ENCODE measurements around the gene DCTN4. TPM values are rescaled to one million over a fixed set of nuclear protein-coding genes. Genes with fewer than 3 reads are reported as not detected.

Gene DCTN4
- total and polyA plus RNA-seq, 2 of the 4 experiments (the other 2 are of a cell fraction) = 28.1 to 50.2 TPM

- Histone ChIP-seq H2BK5ac (ENCODE audit: low read depth, low read length, poor library complexity, severe bottlenecking) (peak overlapping the region; percentile 98), H2BK120ac (ENCODE audit: low read depth, low read length) (peak overlapping the region; percentile 88), H3K9ac (ENCODE audit: low read depth, low read length) (peak overlapping the region; percentile 89; the same call in 1 of the 2 replicates), H3K23ac (ENCODE audit: low read depth, low read length) (peak overlapping the region; percentile 73; the same call in 1 of the 2 replicates), H4K20me1 (ENCODE audit: insufficient read depth, low read length) (no peaks in the 10 kb centered on the region; the same call in 1 of the 2 replicates), H3K18ac (ENCODE audit: low read depth, low read length) (peak overlapping the region; percentile 62), H2BK15ac (ENCODE audit: low read depth, low read length) (peak overlapping the region; percentile 63), H3K27me3 (ENCODE audit: control insufficient read depth, insufficient read depth, low read length) (no peaks in the 10 kb centered on the region), H2AK9ac (replicated peaks; ENCODE audit: low read depth, low read length, poor library complexity) (peak overlapping the region; percentile 18), H2BK20ac (ENCODE audit: low read depth, low read length) (peak overlapping the region; percentile 83), H3K4me1 (ENCODE audit: control insufficient read depth, insufficient read depth, low read length) (peaks cover 29% of the 10 kb centered on the region), H2AFZ (replicated peaks; ENCODE audit: low read length, poor library complexity) (no peak overlapping the region), H3K9me3 (ENCODE audit: control insufficient read depth, insufficient read depth, low read length) (no peaks in the 10 kb centered on the region), H3K14ac (replicated peaks; ENCODE audit: low read depth, low read length) (peak overlapping the region; percentile 72), H3K4me2 (ENCODE audit: low read depth, low read length) (peak overlapping the region; percentile 98), H3K79me1 (ENCODE audit: low read depth in 1 of 2, low read length in 2 of 2) (peaks cover 10 to 73% of the 10 kb centered on the region in 2 experiments; a peak in 3 of 4 replicates), H4K8ac (ENCODE audit: low read depth in 2 of 2, low read length in 2 of 2) (peak overlapping the region; percentile 45 to 74), H3K9me1 (ENCODE audit: insufficient read depth, low read length) (peaks cover 32% of the 10 kb centered on the region), H3K36me3 (ENCODE audit: control insufficient read depth, insufficient read depth, low read length) (no peaks in the 10 kb centered on the region), H3K4me3 (ENCODE audit: insufficient read depth, low read depth, low read length) (no peak overlapping the region; the same call in 1 of the 2 replicates), H4K91ac (ENCODE audit: insufficient read depth, low read depth, low read length) (peak overlapping the region; percentile 84), H2AK5ac (ENCODE audit: low read depth, low read length) (peak overlapping the region; percentile 83), H3K56ac (ENCODE audit: extremely low read depth, insufficient read depth, low read length) (peak overlapping the region; percentile 39; the same call in 1 of the 2 replicates), H4K5ac (ENCODE audit: low read depth, low read length) (peak overlapping the region; percentile 59), H3K4ac (ENCODE audit: low read depth, low read length) (peak overlapping the region; percentile 92), H3K27ac (ENCODE audit: insufficient read depth, low read length) (peak overlapping the region; percentile 88)
- ATAC-seq (ENCODE audit: low read depth) (no peak), DNase-seq (peak; percentile 64)
- ChIA-PET CTCF (interaction anchor here (0.8 to 1.6 kb wide), 2 partner anchors 12 to 20 kb away, joined by 3 to 5 read pairs; no protein-coding TSS in a partner anchor), POLR2A (ENCODE audit: unreplicated experiment) (interaction anchor here (2.6 kb wide), 1 partner anchor 22 kb away, joined by 9 read pairs; the partner anchor contains the start of gene DCTN4)
- TF ChIP-seq, protein P1, sequence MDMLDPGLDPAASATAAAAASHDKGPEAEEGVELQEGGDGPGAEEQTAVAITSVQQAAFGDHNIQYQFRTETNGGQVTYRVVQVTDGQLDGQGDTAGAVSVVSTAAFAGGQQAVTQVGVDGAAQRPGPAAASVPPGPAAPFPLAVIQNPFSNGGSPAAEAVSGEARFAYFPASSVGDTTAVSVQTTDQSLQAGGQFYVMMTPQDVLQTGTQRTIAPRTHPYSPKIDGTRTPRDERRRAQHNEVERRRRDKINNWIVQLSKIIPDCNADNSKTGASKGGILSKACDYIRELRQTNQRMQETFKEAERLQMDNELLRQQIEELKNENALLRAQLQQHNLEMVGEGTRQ (IDR thresholded peaks at IDR 0.05; ENCODE audit: low read depth, low read length) = 0 out of 2 replicates have a peak, but pooled peaks have one; percentile 10
- TF ChIP-seq BHLHE40 (IDR thresholded peaks at IDR 0.05; ENCODE audit: low read depth, low read length) (peak; percentile 84), RCOR1 (IDR thresholded peaks at IDR 0.05; ENCODE audit: insufficient replicate concordance, low read length) (peak; percentile 96), MAFK (IDR thresholded peaks at IDR 0.05; ENCODE audit: low read depth, low read length) (no peak), RAD21 (IDR thresholded peaks at IDR 0.05; ENCODE audit: low read length) (no peak), FOS (IDR thresholded peaks at IDR 0.05; ENCODE audit: low read depth, low read length) (peak; percentile 51; the same call in 1 of the 2 replicates), CEBPB (IDR thresholded peaks at IDR 0.05; ENCODE audit: low read depth, low read length) (peak; percentile 97)
- in situ Hi-C loops (cut with MboI; ENCODE audit: low sequenced_read_pairs) (no loop called here), dilution Hi-C loops (cut with HindIII; ENCODE audit: low sequenced_read_pairs, unreplicated experiment) (no loop called here), intact Hi-C loops (cut with micrococcal nuclease) (loop anchor here (2.0 to 5.0 kb wide), 2 partner anchors 22 to 219 kb away; partner anchors contain the start of gene DCTN4)
- BruUV-seq (replicated peaks) = no TSS peak
- WGBS, 2 experiments (ENCODE audit: extremely low coverage in 2 of 2, insufficient read length in 1 of 2) = no CpG with 5 or more reads among the region's 5 CpGs
These were observed 22.0 kb upstream of the DCTN4 start for GRCh38 chr5:150780816-150781221.

Measured in IMR-90 (cell line).